G401 (cell line): ENCODE results near the gene OR5AS1. TPM values are rescaled to one million over a fixed set of nuclear protein-coding genes. Genes with fewer than 3 reads are reported as not detected.
"Not testable (repeated sequence)": the region's sequence is repeated elsewhere in the genome, so short reads cannot be mapped to it uniquely, and the experiment has no call there.

Experiments
- DNase-seq: peaks from one replicate; pipeline ENCODE4 v3.0.0-alpha.2; 2015; ENCODE audit warnings: low spot score
- in situ Hi-C: cut with HindIII; loops from 2 replicates; pipeline ENCODE4 v1.10.0; 2016; ENCODE audit warnings: low sequenced_read_pairs, mixed read lengths
- total RNA-seq: library from RNA; depleted of rRNA; stranded (reverse); fragments of >200 nt; shearing (Covaris generic); gene quantifications from 2 replicates; pipeline ENCODE4 v1.2.3, GENCODE V29; 2014; rRNA removed

Gene OR5AS1
- total RNA-seq: not detected in 2 replicates

- DNase-seq: no peak
- in situ Hi-C loops: no loop called here
Measured at GRCh38 chr11:56027354-56027753, at the start of gene OR5AS1. TSS of gene OR5AS1 (plus strand) at chr11:56027654. CDS start at chr11:56030419, 2,765 bp downstream.

GRCh38 chr11:55994525-55994924 is 32.9 kb upstream of the OR5AS1 start, which contains the start of gene OR5F1:
TSS of gene OR5F1 (minus strand) at chr11:55994625. CDS start at chr11:55994625, 0 bp downstream.
- DNase-seq: no peak
- in situ Hi-C loops: no loop called here

- in situ Hi-C loops: no loop called here
Measured at GRCh38 chr11:56010716-56011115, 16.7 kb upstream of the OR5AS1 start.

GRCh38 chr11:56013805-56014204 is 13.6 kb upstream of the OR5AS1 start:
- in situ Hi-C loops: no loop called here
- DNase-seq: no peak

More at GRCh38 chr11:56010716-56011115, 16.7 kb upstream of the OR5AS1 start:
- DNase-seq: no peak

GRCh38 chr11:56045538-56045937 is 18.1 kb downstream of the OR5AS1 start:
- no peak for DNase-seq
- in situ Hi-C loops: no loop called here

GRCh38 chr11:56048480-56048879 is 21.0 kb downstream of the OR5AS1 start:
- in situ Hi-C loops: no loop called here
- DNase-seq: no peak

- DNase-seq: no peak
- in situ Hi-C loops: no loop called here
Measured at GRCh38 chr11:56049487-56049886, 22.0 kb downstream of the OR5AS1 start.

- in situ Hi-C loops, DNase-seq: not testable (repeated sequence)
Measured at GRCh38 chr11:56056366-56056765, 28.9 kb downstream of the OR5AS1 start.

GRCh38 chr11:56057661-56058237 is 30.3 kb downstream of the OR5AS1 start:
- in situ Hi-C loops, DNase-seq: not testable (repeated sequence)

- DNase-seq, in situ Hi-C loops: not testable (repeated sequence)
Measured at GRCh38 chr11:56058260-56058780, 30.9 kb downstream of the OR5AS1 start.

- no peak for DNase-seq
- in situ Hi-C loops: no loop called here
Measured at GRCh38 chr11:56066980-56067379, 39.5 kb downstream of the OR5AS1 start.

Other genes starting within 250 kb of the OR5AS1 start
- not detected in 2 replicates for gene OR5D14, start 232.1 kb upstream of the OR5AS1 start, total RNA-seq
- not detected in 2 replicates for gene OR5L1, start 216.3 kb upstream of the OR5AS1 start, total RNA-seq
- not detected in 2 replicates for gene OR5D18, start 208.0 kb upstream of the OR5AS1 start, total RNA-seq
- not detected in 2 replicates for gene OR5L2, start 200.4 kb upstream of the OR5AS1 start, total RNA-seq
- gene OR5D16, start 188.9 kb upstream of the OR5AS1 start, total RNA-seq: not detected in 2 replicates
- gene TRIM51, start 144.4 kb upstream of the OR5AS1 start, total RNA-seq: 0.18 TPM in 1 of 2 replicates, not detected in the other
- not detected in 2 replicates for gene OR5W2, start 113.1 kb upstream of the OR5AS1 start, total RNA-seq
- gene OR5I1, start 91.3 kb upstream of the OR5AS1 start, total RNA-seq: not detected in 2 replicates
- gene OR10AG1, start 57.7 kb upstream of the OR5AS1 start, total RNA-seq: not detected in 2 replicates
- gene OR5F1, start 33.0 kb upstream of the OR5AS1 start, total RNA-seq: not detected in 2 replicates
- gene OR8I2, start 65.7 kb downstream of the OR5AS1 start, total RNA-seq: not detected in 2 replicates
- not detected in 2 replicates for gene OR8H2, start 76.0 kb downstream of the OR5AS1 start, total RNA-seq
- gene OR8H3, start 94.7 kb downstream of the OR5AS1 start, total RNA-seq: not detected in 2 replicates
- not detected in 2 replicates for gene OR8J3, start 112.5 kb downstream of the OR5AS1 start, total RNA-seq
- not detected in 2 replicates for gene OR8K5, start 132.7 kb downstream of the OR5AS1 start, total RNA-seq
- not detected in 2 replicates for gene OR5J2, start 149.0 kb downstream of the OR5AS1 start, total RNA-seq
- gene OR5T2, start 206.6 kb downstream of the OR5AS1 start, total RNA-seq: not detected in 2 replicates
- gene OR5T3, start 224.6 kb downstream of the OR5AS1 start, total RNA-seq: not detected in 2 replicates
- gene OR5T1, start 246.5 kb downstream of the OR5AS1 start, total RNA-seq: not detected in 2 replicates